NCI-H2171 treated with DMSO at 0.1 percent for 48 hours (cell line): ENCODE measurements around the gene SRBD1.

Experiments
- DNase-seq: peaks from one replicate; lab custom pipeline; 2025; lab: John Stamatoyannopoulos, UW

The SRBD1 gene

GRCh38 chr2:45469314-45470099 lies 141.6 kb downstream of the SRBD1 start:
- DNase-seq: no peak

- DNase-seq: no peak
These were observed 142.8 kb downstream of the SRBD1 start for GRCh38 chr2:45468279-45468678.

- DNase-seq: no peak
These were observed 145.0 kb downstream of the SRBD1 start for GRCh38 chr2:45466053-45466452.

GRCh38 chr2:45460825-45461224 lies 150.2 kb downstream of the SRBD1 start:
- no peak for DNase-seq

- no peak for DNase-seq
These were observed 151.2 kb downstream of the SRBD1 start for GRCh38 chr2:45459860-45460259.

DNA sequence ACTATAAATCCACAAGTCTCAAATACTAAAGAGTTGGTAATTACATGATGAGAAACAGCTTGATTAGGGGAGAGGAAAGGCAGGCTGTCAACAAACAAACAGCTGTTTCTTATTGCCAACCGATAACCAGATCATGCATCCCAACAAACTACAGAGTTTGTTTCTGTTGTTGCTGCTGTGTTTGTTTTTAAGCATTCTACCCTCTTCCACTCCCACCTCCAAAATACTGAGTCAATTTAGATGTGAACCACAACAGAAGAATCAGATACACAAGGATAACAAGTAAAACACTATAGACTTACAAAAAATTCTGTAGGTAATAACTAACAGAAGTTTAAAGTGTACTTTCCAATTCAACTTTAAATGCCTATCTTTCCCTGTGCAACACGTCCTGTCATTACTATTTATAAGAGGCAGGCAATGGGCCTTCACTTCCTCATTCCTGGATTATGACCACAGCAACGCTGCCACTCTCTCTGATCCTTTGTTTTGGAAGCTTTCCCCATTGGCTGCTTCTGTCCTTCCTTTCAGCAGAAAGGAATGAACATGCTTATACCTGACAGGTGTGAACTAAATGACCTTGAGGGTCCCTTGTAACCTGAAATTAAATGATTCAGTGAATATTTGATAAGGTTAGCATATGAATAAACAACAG lies 152.0 kb downstream of the SRBD1 start:
- no peak for DNase-seq

GRCh38 chr2:45457211-45457945 lies 153.7 kb downstream of the SRBD1 start:
- DNase-seq: no peak

DNA sequence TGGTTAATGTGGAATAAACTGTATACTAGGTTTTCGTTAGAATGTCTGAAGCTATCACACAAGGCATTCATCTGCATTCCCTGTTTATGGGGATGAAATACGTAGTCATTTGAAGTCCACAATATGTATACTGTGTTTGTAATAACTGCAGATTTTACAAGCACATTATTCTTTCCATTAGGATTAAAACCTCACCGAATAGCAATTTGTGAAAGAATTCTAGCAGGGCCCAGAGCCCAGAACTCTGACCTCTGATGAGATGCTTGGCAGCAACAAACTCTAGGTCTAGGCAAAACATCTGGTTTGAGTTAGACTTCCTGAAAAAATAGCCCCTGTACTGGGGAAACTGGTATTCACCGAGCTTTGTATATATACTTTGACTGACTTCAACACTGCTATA lies 158.2 kb downstream of the SRBD1 start:
- no peak for DNase-seq

GRCh38 chr2:45450634-45451033 lies 160.4 kb downstream of the SRBD1 start:
- DNase-seq: no peak

GRCh38 chr2:45448217-45448616 lies 162.8 kb downstream of the SRBD1 start:
- no peak for DNase-seq

DNA sequence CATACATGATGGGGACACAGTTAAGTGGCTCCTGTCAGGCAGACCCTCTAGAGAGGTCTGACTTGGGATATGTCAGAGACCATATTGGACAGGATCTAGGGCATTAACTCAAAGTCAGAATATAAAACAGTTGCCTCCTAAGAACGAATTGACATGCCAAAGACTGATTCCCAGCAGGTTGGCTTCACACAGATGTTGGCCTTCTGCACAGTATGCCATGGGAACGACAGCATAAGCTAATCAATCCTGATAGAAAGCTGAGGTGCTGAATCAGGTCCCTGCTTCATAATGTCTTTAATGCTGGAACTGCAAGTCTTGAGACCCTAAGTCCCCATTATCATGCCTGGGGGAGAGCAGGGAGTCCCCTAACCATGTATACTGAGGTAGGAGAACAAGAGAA lies 165.1 kb downstream of the SRBD1 start:
- no peak for DNase-seq

DNA sequence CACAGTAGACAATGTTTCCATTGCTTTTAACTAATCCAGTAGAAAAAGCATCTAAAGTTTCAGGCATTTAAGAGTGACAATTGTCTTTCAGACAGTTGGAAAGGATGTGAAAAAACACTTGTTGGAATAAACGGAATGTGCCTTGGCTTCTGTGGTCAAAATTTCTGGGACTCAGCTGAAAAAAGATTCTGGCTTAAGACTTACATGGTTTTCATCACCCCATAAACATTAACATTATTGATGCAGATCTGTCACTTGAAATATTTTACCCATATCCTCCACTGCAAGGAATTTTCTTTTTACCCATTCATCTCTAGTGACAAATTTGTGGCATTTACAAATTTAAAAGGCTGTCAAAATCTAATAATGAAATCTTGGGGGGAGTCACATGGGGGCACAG lies 166.0 kb downstream of the SRBD1 start:
- no peak for DNase-seq

GRCh38 chr2:45443012-45443411 lies 168.1 kb downstream of the SRBD1 start:
- no peak for DNase-seq

- DNase-seq: no peak
These were observed 169.0 kb downstream of the SRBD1 start for GRCh38 chr2:45442026-45442425.

GRCh38 chr2:45441571-45441970 lies 169.5 kb downstream of the SRBD1 start:
- no peak for DNase-seq

- DNase-seq: no peak
These were observed 171.0 kb downstream of the SRBD1 start for GRCh38 chr2:45439788-45440773.

DNA sequence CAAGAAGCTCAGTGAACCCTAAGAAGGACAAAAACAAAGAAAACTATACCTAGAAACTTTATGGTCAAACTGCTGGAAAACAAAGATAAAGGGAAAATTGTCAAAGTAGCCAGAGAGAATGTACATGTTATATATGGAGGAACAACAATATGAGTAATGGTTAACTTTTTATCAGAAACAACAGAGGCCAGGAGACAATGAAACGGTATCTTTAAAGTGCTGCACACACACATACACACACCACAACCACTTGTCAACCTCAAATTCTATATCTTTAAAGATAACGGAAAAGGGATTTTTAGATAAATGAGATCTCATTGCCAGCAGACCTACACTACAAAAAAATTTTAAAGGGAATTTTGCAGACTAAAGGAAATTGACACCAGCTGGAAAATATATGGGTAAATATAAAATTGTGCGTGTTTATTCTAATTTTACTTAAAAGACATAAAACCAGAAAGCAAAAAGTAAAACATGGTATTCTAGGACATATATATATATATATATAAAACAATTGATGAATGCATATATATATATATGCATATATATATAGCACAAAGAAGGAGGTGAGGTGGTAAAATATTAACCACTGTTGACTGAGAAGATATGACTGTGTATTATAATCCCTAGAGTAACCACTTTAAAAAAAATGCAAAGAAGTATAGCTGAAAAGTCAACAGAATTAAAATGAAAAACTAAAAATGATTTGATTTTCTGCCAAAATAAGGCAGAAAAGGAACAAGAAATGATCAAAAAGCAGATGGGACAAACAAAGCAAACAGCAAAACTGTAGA lies 172.0 kb downstream of the SRBD1 start:
- DNase-seq: no peak

- no peak for DNase-seq
These were observed 174.6 kb downstream of the SRBD1 start for GRCh38 chr2:45436456-45436855.

GRCh38 chr2:45435316-45435715 lies 175.8 kb downstream of the SRBD1 start:
- peak; percentile 69 for DNase-seq

DNA sequence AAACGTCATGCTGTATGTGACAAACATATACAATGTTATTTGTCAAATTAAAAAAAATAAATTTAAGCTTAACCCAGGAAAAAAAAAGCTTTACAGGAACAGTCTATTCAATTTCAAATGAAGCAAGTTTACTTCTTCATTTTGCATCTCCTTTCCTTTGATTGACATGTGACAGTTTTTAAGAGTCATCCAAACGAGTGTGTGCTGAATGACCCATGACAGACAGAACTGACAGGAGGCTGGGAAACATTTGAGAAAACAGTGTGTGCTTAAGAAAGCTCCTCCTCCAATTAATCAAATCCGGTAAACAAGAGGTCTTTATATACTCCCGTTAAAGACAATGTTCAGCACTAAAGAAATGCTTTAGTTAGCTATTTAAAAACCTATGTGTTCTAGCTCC lies 177.7 kb downstream of the SRBD1 start:
- no peak for DNase-seq

DNA sequence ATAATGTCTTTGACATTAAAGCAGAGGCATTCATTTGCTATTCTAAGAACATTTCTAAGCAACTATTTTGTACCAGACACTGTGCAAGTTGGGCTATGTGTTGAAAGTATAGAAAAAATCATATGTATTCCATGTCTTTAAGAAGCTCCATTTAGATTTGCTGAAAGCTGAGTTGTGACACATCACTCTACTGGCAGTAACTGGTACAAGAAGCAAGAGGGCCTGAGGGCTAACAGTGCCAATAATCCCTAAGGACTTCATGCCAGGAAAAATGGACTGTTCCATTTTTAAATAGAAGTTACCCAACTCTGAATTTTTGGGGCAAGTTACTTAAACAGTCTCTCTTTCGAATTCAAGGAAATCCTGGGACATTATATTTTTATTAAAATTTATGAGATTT lies 178.7 kb downstream of the SRBD1 start:
- DNase-seq: no peak
